ENCODE data around the gene LTB4R2.

The LTB4R2 gene

GRCh38 chr14:24264298-24264697 lies 45.6 kb upstream of the LTB4R2 start (continued):
- TF ChIP-seq ZNF518A (tag by site-specific recombination; conservative IDR thresholded peaks at IDR 0.05; ENCODE audit: low read depth) (no peak), ZNF169 (tag by site-specific recombination; IDR thresholded peaks at IDR 0.05) (no peak), ZNF629 (tag by site-specific recombination; IDR thresholded peaks at IDR 0.05) (no peak), ZFHX2 (tag by site-specific recombination; conservative IDR thresholded peaks at IDR 0.05) (peak; percentile 33; the same call in 1 of the 2 replicates), EGR2 (tag by site-specific recombination; IDR thresholded peaks at IDR 0.05; ENCODE audit: low read depth) (peak; percentile 50; the same call in 1 of the 2 replicates)

- no peaks in the 10 kb centered on the region for H3K4me1 ChIP-seq (ENCODE audit: control insufficient read depth, insufficient read depth, low read length)
- CTCF ChIA-PET: interaction anchor here (1.2 to 1.6 kb wide), 3 partner anchors 15 to 30 kb away, joined by 3 to 4 read pairs (median 4); partner anchors contain the start of gene TINF2
- TF ChIP-seq ZNF133 (tag by site-specific recombination; IDR thresholded peaks at IDR 0.05) (no peak), ZNF174 (tag by site-specific recombination; IDR thresholded peaks at IDR 0.05) (no peak), EGR2 (tag by site-specific recombination; IDR thresholded peaks at IDR 0.05; ENCODE audit: low read depth) (peak; percentile 13; the same call in 1 of the 2 replicates)
- H3K36me3 ChIP-seq (ENCODE audit: control insufficient read depth in 2 of 2, insufficient read depth in 1 of 2, low read length in 2 of 2): peaks cover 0 to 39% of the 10 kb centered on the region in 2 experiments; a peak in 1 of 3 replicates
- POLR2A ChIA-PET: interaction anchor here (0.6 to 1.6 kb wide), 3 partner anchors 24 to 40 kb away, joined by 3 to 4 read pairs (median 4); partner anchors contain the start of gene TINF2
- H3K27ac ChIP-seq (ENCODE audit: extremely low read depth, low read depth, low read length): no peak overlapping the region
- no peak overlapping the region for H3K4me3 ChIP-seq (ENCODE audit: low read depth, low read length)
- H3K9me3 ChIP-seq (ENCODE audit: control insufficient read depth, insufficient read depth, low read depth, low read length): no peaks in the 10 kb centered on the region
Measured at GRCh38 chr14:24266344-24267244, 43.3 kb upstream of the LTB4R2 start.

- peaks cover 3% of the 10 kb centered on the region; the same call in 1 of the 2 replicates for H3K4me1 ChIP-seq (ENCODE audit: control insufficient read depth, insufficient read depth, low read length)
- ChIA-PET CTCF (no interaction called here), POLR2A (interaction anchor here (0.6 kb wide), 1 partner anchor 37 kb away, joined by 4 read pairs; no protein-coding TSS in a partner anchor)
- no peaks in the 10 kb centered on the region for H3K9me3 ChIP-seq (ENCODE audit: control insufficient read depth, insufficient read depth, low read depth, low read length)
- peaks cover 0 to 39% of the 10 kb centered on the region in 2 experiments; a peak in 1 of 3 replicates for H3K36me3 ChIP-seq (ENCODE audit: control insufficient read depth in 2 of 2, insufficient read depth in 1 of 2, low read length in 2 of 2)
- H3K27ac ChIP-seq (ENCODE audit: extremely low read depth, low read depth, low read length): no peak overlapping the region
- no peak overlapping the region for H3K4me3 ChIP-seq (ENCODE audit: low read depth, low read length)
- TF ChIP-seq ZNF555 (tag by site-specific recombination; conservative IDR thresholded peaks at IDR 0.05): no peak
- TF ChIP-seq ZNF747 (tag by site-specific recombination; IDR thresholded peaks at IDR 0.05): no peak
- no peak for TF ChIP-seq REPIN1 (tag by site-specific recombination; IDR thresholded peaks at IDR 0.05; ENCODE audit: low read depth)
- TF ChIP-seq SP3 (tag by site-specific recombination; IDR thresholded peaks at IDR 0.05): no peak
- no peak for TF ChIP-seq ZNF26 (tag by site-specific recombination; IDR thresholded peaks at IDR 0.05)
- TF ChIP-seq ZBTB49 (tag by site-specific recombination; IDR thresholded peaks at IDR 0.05; ENCODE audit: low read depth): no peak
- no peak for TF ChIP-seq ZBTB1 (tag by site-specific recombination; IDR thresholded peaks at IDR 0.05)
- no peak for TF ChIP-seq MZF1 (tag by site-specific recombination; IDR thresholded peaks at IDR 0.05; ENCODE audit: borderline replicate concordance)
- no peak for TF ChIP-seq HIC1 (tag by site-specific recombination; IDR thresholded peaks at IDR 0.05)
- TF ChIP-seq ZNF10 (tag by site-specific recombination; IDR thresholded peaks at IDR 0.05): no peak
- no peak for TF ChIP-seq ZNF610 (tag by site-specific recombination; IDR thresholded peaks at IDR 0.05; ENCODE audit: borderline replicate concordance)
- TF ChIP-seq ZSCAN23 (tag by site-specific recombination; IDR thresholded peaks at IDR 0.05): no peak
- TF ChIP-seq MYNN (tag by site-specific recombination; IDR thresholded peaks at IDR 0.05; ENCODE audit: borderline replicate concordance): no peak
Measured at GRCh38 chr14:24267516-24267915, 42.4 kb upstream of the LTB4R2 start.
